MM.1S (cell line): ENCODE measurements around the gene PPP4C.

ENCODE experiments used
- DNase-seq: peaks from one replicate; pipeline ENCODE4 v3.0.0-alpha.2; 2015
- H2AFZ ChIP-seq: fragments of 300-600 bp; sonication (generic); 2 replicates; pipeline ENCODE4 v1.6.0; 2016; ENCODE audit warnings: antibody characterized with exemption, low read length
- H3F3A ChIP-seq: fragments of 300-600 bp; sonication (generic); 2 replicates; pipeline ENCODE4 v1.6.1; 2016; ENCODE audit warnings: mild to moderate bottlenecking, antibody characterized with exemption, low read length, moderate library complexity, mixed read lengths; ENCODE audit not compliant: insufficient read depth
- H3K27ac ChIP-seq: fragments of 300-600 bp; sonication (generic); 2 replicates; pipeline ENCODE4 v1.5.1; 2016; ENCODE audit warnings: mild to moderate bottlenecking, low read length
- H3K27me3 ChIP-seq: fragments of 300-600 bp; sonication (generic); replicated peaks from 2 replicates; pipeline ENCODE4 v1.6.0; 2016; ENCODE audit warnings: low read length; ENCODE audit not compliant: insufficient read depth
- H3K36me3 ChIP-seq: fragments of 300-600 bp; sonication (generic); replicated peaks from 2 replicates; pipeline ENCODE4 v1.6.1; 2016; ENCODE audit warnings: mild to moderate bottlenecking, low read length, mixed read lengths; ENCODE audit not compliant: insufficient read depth
- H3K4me1 ChIP-seq: fragments of 300-600 bp; sonication (generic); 2 replicates; pipeline ENCODE4 v1.6.1; 2016; ENCODE audit warnings: low read length, mixed read lengths
- H3K4me2 ChIP-seq: fragments of 300-600 bp; sonication (generic); 2 replicates; pipeline ENCODE4 v1.6.0; 2016; ENCODE audit warnings: low read depth, low read length
- H3K4me3 ChIP-seq: fragments of 300-600 bp; sonication (generic); 2 replicates; pipeline ENCODE4 v1.5.1; 2016; ENCODE audit warnings: low read length, mixed read lengths
- H3K79me2 ChIP-seq: fragments of 300-600 bp; sonication (generic); 2 replicates; pipeline ENCODE4 v1.6.1; 2016; ENCODE audit warnings: mixed run types, low read length, mixed read lengths
- H3K9ac ChIP-seq: fragments of 300-600 bp; sonication (generic); 2 replicates; pipeline ENCODE4 v1.6.1; 2016; ENCODE audit warnings: low read length, mixed read lengths
- H3K9me2 ChIP-seq: fragments of 300-600 bp; sonication (generic); replicated peaks from 2 replicates; pipeline ENCODE4 v1.6.1; 2016; ENCODE audit warnings: mild to moderate bottlenecking, low read length, mixed read lengths; ENCODE audit not compliant: insufficient read depth
- H3K9me3 ChIP-seq: fragments of 300-600 bp; sonication (generic); replicated peaks from 2 replicates; pipeline ENCODE4 v1.6.1; 2016; ENCODE audit warnings: mild to moderate bottlenecking, low read length, mixed read lengths; ENCODE audit not compliant: insufficient read depth
- H4K20me1 ChIP-seq: fragments of 300-600 bp; sonication (generic); 2 replicates; pipeline ENCODE4 v1.6.1; 2016; ENCODE audit warnings: mild to moderate bottlenecking, low read length, moderate library complexity, mixed read lengths; ENCODE audit not compliant: insufficient read depth
- EZH2 ChIP-seq: fragments of 300-600 bp; sonication (generic); optimal IDR thresholded peaks from 2 replicates; pipeline ENCODE3; 2017; ENCODE audit warnings: low read depth, mild to moderate bottlenecking, antibody characterized with exemption, low read length, mixed read lengths
- EZH2phosphoT487 ChIP-seq: fragments of 300-600 bp; sonication (generic); IDR thresholded peaks from 2 replicates; pipeline ENCODE4 v1.6.1; 2018; ENCODE audit warnings: antibody characterized with exemption, low read length
- TF ChIP-seq, protein P1 (sequence below): fragments of 300-600 bp; sonication (generic); IDR thresholded peaks from 2 replicates; pipeline ENCODE4 v1.5.1; 2016; ENCODE audit warnings: antibody characterized with exemption, low read length, mixed read lengths

PPP4C gene

GRCh38 chr16:30031477-30031918 lies 44.3 kb upstream of the PPP4C start:
- Histone ChIP-seq H3K4me3 (no peak overlapping the region), H3K27me3 (peaks cover 62% of the 10 kb centered on the region), H2AFZ (no peak overlapping the region), H3K27ac (no peak overlapping the region), H3K36me3 (no peaks in the 10 kb centered on the region), H3K9ac (no peak overlapping the region), H3K79me2 (no peaks in the 10 kb centered on the region), H3K4me1 (no peaks in the 10 kb centered on the region), H3K4me2 (no peak overlapping the region), H3K9me2 (no peaks in the 10 kb centered on the region), H3F3A (no peaks in the 10 kb centered on the region), H3K9me3 (no peaks in the 10 kb centered on the region), H4K20me1 (no peaks in the 10 kb centered on the region)
- no peak for DNase-seq
- TF ChIP-seq EZH2: no peak
- TF ChIP-seq, protein P1, sequence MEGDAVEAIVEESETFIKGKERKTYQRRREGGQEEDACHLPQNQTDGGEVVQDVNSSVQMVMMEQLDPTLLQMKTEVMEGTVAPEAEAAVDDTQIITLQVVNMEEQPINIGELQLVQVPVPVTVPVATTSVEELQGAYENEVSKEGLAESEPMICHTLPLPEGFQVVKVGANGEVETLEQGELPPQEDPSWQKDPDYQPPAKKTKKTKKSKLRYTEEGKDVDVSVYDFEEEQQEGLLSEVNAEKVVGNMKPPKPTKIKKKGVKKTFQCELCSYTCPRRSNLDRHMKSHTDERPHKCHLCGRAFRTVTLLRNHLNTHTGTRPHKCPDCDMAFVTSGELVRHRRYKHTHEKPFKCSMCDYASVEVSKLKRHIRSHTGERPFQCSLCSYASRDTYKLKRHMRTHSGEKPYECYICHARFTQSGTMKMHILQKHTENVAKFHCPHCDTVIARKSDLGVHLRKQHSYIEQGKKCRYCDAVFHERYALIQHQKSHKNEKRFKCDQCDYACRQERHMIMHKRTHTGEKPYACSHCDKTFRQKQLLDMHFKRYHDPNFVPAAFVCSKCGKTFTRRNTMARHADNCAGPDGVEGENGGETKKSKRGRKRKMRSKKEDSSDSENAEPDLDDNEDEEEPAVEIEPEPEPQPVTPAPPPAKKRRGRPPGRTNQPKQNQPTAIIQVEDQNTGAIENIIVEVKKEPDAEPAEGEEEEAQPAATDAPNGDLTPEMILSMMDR: no peak
- no peak for TF ChIP-seq EZH2phosphoT487

DNA sequence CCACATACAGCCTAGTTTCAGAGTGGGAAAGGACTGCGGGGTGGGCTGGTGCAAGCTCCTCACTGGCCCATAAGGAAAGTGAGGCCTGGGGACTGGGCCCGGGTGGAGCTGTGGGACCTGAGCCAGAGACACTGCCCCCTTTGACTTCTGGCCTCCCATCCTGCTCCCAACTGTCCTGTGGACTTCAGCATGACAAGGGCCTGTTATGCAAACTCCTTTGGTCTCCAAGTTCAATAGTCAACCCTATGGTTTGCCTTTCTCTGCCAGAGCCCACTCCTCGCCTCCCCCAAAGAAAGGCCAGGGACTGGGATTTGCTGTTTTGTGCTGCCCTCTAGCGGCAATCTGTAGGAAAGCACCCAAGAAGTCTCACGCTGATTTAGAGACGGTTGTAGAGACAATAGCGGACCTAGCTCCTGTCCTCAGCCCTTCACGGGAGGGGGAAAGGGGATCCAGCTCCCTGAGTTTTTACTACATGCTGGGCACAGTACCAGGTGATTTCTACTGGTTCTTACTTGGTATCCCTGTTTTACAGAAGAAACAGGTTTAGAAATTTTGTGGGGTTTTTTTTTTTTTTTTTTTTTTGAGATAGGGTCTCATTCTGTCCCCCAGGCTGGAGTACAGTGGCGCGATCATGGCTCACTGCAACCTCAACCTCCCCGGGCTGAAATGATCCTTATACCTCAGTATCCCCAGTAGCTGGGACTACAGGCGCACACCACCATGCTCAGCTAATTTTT lies 43.5 kb upstream of the PPP4C start:
- no peaks in the 10 kb centered on the region for H3K79me2 ChIP-seq
- no peaks in the 10 kb centered on the region for H3F3A ChIP-seq
- peaks cover 54% of the 10 kb centered on the region for H3K27me3 ChIP-seq
- no peaks in the 10 kb centered on the region for H3K4me1 ChIP-seq
- no peaks in the 10 kb centered on the region for H3K36me3 ChIP-seq
- H3K27ac ChIP-seq: no peak overlapping the region
- TF ChIP-seq EZH2: no peak
- TF ChIP-seq, protein P1: peak; percentile 87
- H3K4me2 ChIP-seq: no peak overlapping the region
- no peaks in the 10 kb centered on the region for H3K9me2 ChIP-seq
- peak; percentile 69 for DNase-seq
- no peak overlapping the region for H3K4me3 ChIP-seq
- no peak overlapping the region for H2AFZ ChIP-seq
- no peaks in the 10 kb centered on the region for H3K9me3 ChIP-seq
- no peak overlapping the region for H3K9ac ChIP-seq
- no peaks in the 10 kb centered on the region for H4K20me1 ChIP-seq

DNA sequence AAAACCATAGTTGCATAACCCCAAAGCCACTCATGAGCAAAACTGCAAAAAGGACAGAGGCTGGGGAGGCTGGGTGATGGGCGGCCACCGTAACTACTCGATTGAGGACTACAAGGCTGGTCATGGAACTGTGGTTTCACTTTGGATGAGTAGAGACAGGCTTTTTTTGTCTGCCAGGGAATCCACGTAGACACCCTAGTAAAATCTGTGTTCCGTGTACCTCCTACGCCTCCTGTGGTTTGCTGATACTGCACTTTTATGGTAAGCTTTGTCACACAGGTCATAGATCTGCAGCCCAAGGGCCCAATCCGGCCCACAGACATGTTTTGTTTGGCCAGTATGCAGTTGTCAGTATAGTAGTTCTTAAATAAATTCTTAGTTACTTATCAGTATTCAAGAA lies 42.5 kb upstream of the PPP4C start:
- Histone ChIP-seq H3K36me3 (no peaks in the 10 kb centered on the region), H3F3A (no peaks in the 10 kb centered on the region), H3K4me1 (no peaks in the 10 kb centered on the region), H4K20me1 (no peaks in the 10 kb centered on the region), H3K27me3 (peaks cover 44% of the 10 kb centered on the region), H3K27ac (no peak overlapping the region), H3K4me3 (no peak overlapping the region), H3K79me2 (no peaks in the 10 kb centered on the region), H3K9ac (no peak overlapping the region), H3K9me2 (no peaks in the 10 kb centered on the region), H3K4me2 (no peak overlapping the region), H2AFZ (no peak overlapping the region), H3K9me3 (no peaks in the 10 kb centered on the region)
- TF ChIP-seq, protein P1: no peak
- TF ChIP-seq EZH2phosphoT487 (no peak), EZH2 (no peak)
- DNase-seq: no peak
